Skeletal muscle cell (primary cell): Measurements from ENCODE around the gene IGFBP7.

Experiments used
- DNase-seq: peaks from one replicate; pipeline ENCODE4 v3.0.0-alpha.2; 2010; ENCODE audit warnings: low read depth
- H3K4me3 ChIP-seq: 2 replicates; pipeline ENCODE4 v1.5.1; 2011; ENCODE audit warnings: low read depth, mild to moderate bottlenecking, control low read depth, low read length, moderate library complexity

IGFBP7 gene

GRCh38 chr4:57109847-57110639 is at the start of gene IGFBP7:
TSS of gene IGFBP7 (minus strand) at chr4:57110385. CDS start at chr4:57110351, 34 bp downstream.
- DNase-seq, result no peak
- H3K4me3 ChIP-seq, result peak within 1 kb of the TSS; percentile 74

- no peak for DNase-seq
- no peak overlapping the region for H3K4me3 ChIP-seq
Observed at GRCh38 chr4:57159866-57160265, 49.7 kb upstream of the IGFBP7 start.

- H3K4me3 ChIP-seq, result no peak overlapping the region
- DNase-seq, result no peak
Observed at GRCh38 chr4:57158762-57159161, 48.6 kb upstream of the IGFBP7 start.

- no peak overlapping the region for H3K4me3 ChIP-seq
- DNase-seq, result no peak
Observed at GRCh38 chr4:57158221-57158620, 48.0 kb upstream of the IGFBP7 start.

- H3K4me3 ChIP-seq, result no peak overlapping the region
Observed at GRCh38 chr4:57157596-57158137, 47.5 kb upstream of the IGFBP7 start.

GRCh38 chr4:57156242-57156990 is 46.2 kb upstream of the IGFBP7 start:
- no peak for DNase-seq
- H3K4me3 ChIP-seq, result no peak overlapping the region

More at GRCh38 chr4:57157596-57158137, 47.5 kb upstream of the IGFBP7 start:
- no peak for DNase-seq

- DNase-seq, result no peak
Observed at GRCh38 chr4:57154926-57155325, 44.7 kb upstream of the IGFBP7 start.

GRCh38 chr4:57154191-57154590 is 44.0 kb upstream of the IGFBP7 start:
- no peak overlapping the region for H3K4me3 ChIP-seq
- DNase-seq, result no peak

More at GRCh38 chr4:57154926-57155325, 44.7 kb upstream of the IGFBP7 start:
- H3K4me3 ChIP-seq, result no peak overlapping the region

GRCh38 chr4:57153207-57153606 is 43.0 kb upstream of the IGFBP7 start:
- DNase-seq, result no peak
- H3K4me3 ChIP-seq, result no peak overlapping the region

- no peak overlapping the region for H3K4me3 ChIP-seq
- DNase-seq, result no peak
Observed at GRCh38 chr4:57151481-57151880, 41.3 kb upstream of the IGFBP7 start.

GRCh38 chr4:57149833-57150232 is 39.6 kb upstream of the IGFBP7 start:
- DNase-seq, result no peak
- H3K4me3 ChIP-seq, result no peak overlapping the region

- H3K4me3 ChIP-seq, result no peak overlapping the region
- DNase-seq, result peak; percentile 56
Observed at GRCh38 chr4:57148831-57149505, 38.8 kb upstream of the IGFBP7 start.

- no peak overlapping the region for H3K4me3 ChIP-seq
- no peak for DNase-seq
Observed at GRCh38 chr4:57148177-57148576, 38.0 kb upstream of the IGFBP7 start.

GRCh38 chr4:57147335-57148060 is 37.3 kb upstream of the IGFBP7 start:
- peak; percentile 79 for DNase-seq
- H3K4me3 ChIP-seq, result no peak overlapping the region

GRCh38 chr4:57146444-57146843 is 36.3 kb upstream of the IGFBP7 start:
- DNase-seq, result no peak
- no peak overlapping the region for H3K4me3 ChIP-seq

- H3K4me3 ChIP-seq, result no peak overlapping the region
- no peak for DNase-seq
Observed at GRCh38 chr4:57144466-57144865, 34.3 kb upstream of the IGFBP7 start.

GRCh38 chr4:57139783-57140182 is 29.6 kb upstream of the IGFBP7 start:
- DNase-seq, result no peak
- H3K4me3 ChIP-seq, result no peak overlapping the region

GRCh38 chr4:57137261-57137660 is 27.1 kb upstream of the IGFBP7 start:
- no peak for DNase-seq
- H3K4me3 ChIP-seq, result no peak overlapping the region

- no peak overlapping the region for H3K4me3 ChIP-seq
- DNase-seq, result no peak
Observed at GRCh38 chr4:57136281-57136680, 26.1 kb upstream of the IGFBP7 start.
